Smooth muscle cell of bladder (primary cell): ENCODE results near the gene LMOD3. TPM values are rescaled to one million over a fixed set of nuclear protein-coding genes. Genes with fewer than 3 reads are reported as not detected.

Experiments
- total RNA-seq: library from RNA; depleted of rRNA; stranded (reverse); fragments of >200 nt; gene quantifications from 2 replicates; pipeline ENCODE4 v1.2.3, GENCODE V29; 2014

The LMOD3 gene
- total RNA-seq: under 0.01 and 0.14 TPM in 2 replicates

DNA sequence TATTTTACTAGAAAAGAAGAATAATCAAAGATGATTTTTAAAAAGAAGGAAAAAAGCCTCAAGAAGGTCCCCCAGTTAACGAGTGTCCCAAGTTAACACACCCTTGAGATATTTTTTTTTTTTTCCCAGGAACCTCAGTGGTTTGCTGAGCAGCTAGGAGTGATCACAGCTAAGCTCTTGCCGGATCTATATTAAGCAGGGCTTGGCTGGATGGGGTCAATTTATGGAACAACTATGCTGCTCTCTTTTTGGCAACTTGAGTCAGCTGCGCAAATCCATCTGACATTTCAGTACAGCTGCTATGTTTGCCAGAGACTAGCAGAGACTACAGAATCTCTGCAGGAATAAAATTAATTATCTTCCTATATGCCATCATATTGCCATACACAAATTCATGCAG, at the start of gene LMOD3:
Gene LMOD3 (minus strand): TSS at position 193 of the 400 bp plus-strand sequence. CDS start 209 bp downstream, outside the sequence.

GRCh38 chr3:69084326-69085167, 37.8 kb downstream of the LMOD3 start, which contains the start of gene ARL6IP5:
Gene ARL6IP5, plus strand, starts transcription at chr3:69084937. Its CDS starts 111 bp downstream, at chr3:69085048.

GRCh38 chr3:69080233-69080920, 42.0 kb downstream of the LMOD3 start, which contains the start of gene UBA3:
Gene UBA3, minus strand, starts transcription at chr3:69080365. Its CDS starts 12 bp downstream, at chr3:69080353.

Other genes starting within 250 kb of the LMOD3 start
- gene TAFA4, start 190.0 kb downstream of the LMOD3 start, total RNA-seq: not detected in 2 replicates
- 32.7 and 36.6 TPM in 2 replicates for gene EOGT, start 108.9 kb downstream of the LMOD3 start, total RNA-seq
- gene TMF1, start 70.3 kb downstream of the LMOD3 start, total RNA-seq: 41.4 and 51.0 TPM in 2 replicates
- gene UBA3, start 42.2 kb downstream of the LMOD3 start, total RNA-seq: 62.2 and 70.8 TPM in 2 replicates
- gene ARL6IP5, start 37.7 kb downstream of the LMOD3 start, total RNA-seq: 88.5 and 119 TPM in 2 replicates